Astrocyte of the spinal cord (primary cell): ENCODE data around the gene ACTN1.

Source experiments
- DNase-seq: peaks from one replicate; pipeline ENCODE4 v3.0.0; 2011; ENCODE audit warnings: low read depth, low spot score
- H3K4me3 ChIP-seq: 2 replicates; pipeline ENCODE4 v1.5.1; 2011; ENCODE audit warnings: low read depth, mild to moderate bottlenecking, low read length, moderate library complexity
- CTCF ChIP-seq: IDR thresholded peaks from 2 replicates; pipeline ENCODE4 v1.5.1; 2012; ENCODE audit warnings: low read depth, mild to moderate bottlenecking, low read length, inconsistent platforms
- in situ Hi-C: cut with HindIII; loops from 2 replicates; pipeline ENCODE4 v1.10.0; 2017; ENCODE audit warnings: low sequenced_read_pairs

Gene ACTN1

DNA sequence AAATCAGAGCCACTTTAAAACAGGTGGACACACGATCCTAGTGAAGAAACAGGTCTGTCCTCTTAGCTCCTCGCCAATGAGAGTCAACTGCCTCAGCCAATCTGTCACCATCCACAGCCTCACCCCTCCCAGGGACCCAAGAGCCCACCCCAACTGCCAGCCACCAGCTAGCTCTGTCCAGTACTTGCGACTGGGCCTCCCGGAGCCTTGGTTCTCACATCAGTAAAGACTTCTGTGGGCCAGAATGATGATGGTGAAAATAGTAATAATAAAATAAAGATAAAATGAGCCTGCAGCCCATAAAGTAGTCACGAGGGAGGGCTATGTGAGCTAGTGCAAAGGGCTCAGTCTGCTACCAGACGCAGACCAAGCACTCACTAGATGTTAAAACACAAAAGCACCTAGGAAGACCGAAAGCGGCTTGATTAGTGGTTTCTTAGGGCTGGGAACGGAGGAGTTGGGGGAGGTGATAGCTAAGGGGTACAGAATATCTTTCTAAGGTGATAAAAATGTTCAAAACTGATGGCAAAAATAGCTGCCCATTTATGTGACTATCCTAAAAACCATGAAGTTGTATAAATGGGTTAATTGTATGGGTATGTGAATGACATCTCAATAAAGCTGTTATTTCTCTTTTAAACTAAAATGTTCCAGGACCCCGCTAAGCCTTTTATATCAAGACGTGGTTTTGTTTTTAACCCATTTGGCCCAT, 39.8 kb downstream of the ACTN1 start:
- H3K4me3 ChIP-seq = no peak overlapping the region
- TF ChIP-seq CTCF = no peak
- DNase-seq = no peak
- in situ Hi-C loops = no loop called here

GRCh38 chr14:68938271-68939150, 40.6 kb downstream of the ACTN1 start:
- in situ Hi-C loops = no loop called here
- H3K4me3 ChIP-seq = no peak overlapping the region
- peak; percentile 65 for DNase-seq
- TF ChIP-seq CTCF = no peak

- peak; percentile 52 for DNase-seq
- in situ Hi-C loops = no loop called here
- no peak overlapping the region for H3K4me3 ChIP-seq
- peak; percentile 38 for TF ChIP-seq CTCF
Observed at GRCh38 chr14:68937471-68938270, 41.4 kb downstream of the ACTN1 start.

DNA sequence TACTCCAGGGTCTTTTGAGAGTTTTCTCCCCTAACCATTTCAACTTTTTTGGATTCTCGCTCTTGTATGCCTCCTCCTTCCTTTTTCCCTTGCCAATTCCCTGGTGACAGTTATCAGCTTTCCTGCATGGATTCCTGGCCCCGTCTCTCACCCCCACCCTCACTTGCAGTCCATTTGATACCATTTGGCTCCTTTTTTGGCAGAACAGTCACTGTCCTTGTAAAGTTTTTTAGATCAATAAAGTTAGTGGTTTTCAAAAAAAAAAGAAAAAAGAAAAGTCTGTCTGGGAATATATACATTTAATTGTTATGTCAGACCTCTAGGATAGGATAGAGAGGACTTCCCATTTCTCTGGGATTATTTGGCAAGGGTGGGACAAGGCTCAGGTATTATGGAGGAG, 42.1 kb downstream of the ACTN1 start:
- no peak for TF ChIP-seq CTCF
- in situ Hi-C loops = no loop called here
- H3K4me3 ChIP-seq = no peak overlapping the region
- no peak for DNase-seq

DNA sequence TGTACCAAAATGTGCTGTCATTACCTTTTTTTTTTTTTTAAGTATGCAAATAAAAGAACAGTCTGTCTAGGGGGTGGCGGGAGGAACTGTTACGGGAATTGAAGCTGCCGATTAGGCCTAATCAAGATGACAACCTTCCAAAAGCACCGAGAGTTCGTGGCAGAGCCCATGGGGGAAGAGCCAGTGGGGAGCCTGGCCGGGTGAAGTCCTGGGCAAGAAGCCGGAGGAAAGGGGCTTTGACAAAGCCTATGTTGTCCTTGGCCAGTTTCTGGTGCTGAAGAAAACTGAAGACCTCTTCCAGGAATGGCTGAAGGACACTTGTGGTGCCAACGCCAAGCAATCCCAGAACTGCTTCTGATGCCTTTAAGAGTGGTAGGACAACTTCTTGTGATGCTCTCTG, 42.6 kb downstream of the ACTN1 start:
- H3K4me3 ChIP-seq = no peak overlapping the region
- DNase-seq = no peak
- no peak for TF ChIP-seq CTCF
- in situ Hi-C loops = no loop called here

DNA sequence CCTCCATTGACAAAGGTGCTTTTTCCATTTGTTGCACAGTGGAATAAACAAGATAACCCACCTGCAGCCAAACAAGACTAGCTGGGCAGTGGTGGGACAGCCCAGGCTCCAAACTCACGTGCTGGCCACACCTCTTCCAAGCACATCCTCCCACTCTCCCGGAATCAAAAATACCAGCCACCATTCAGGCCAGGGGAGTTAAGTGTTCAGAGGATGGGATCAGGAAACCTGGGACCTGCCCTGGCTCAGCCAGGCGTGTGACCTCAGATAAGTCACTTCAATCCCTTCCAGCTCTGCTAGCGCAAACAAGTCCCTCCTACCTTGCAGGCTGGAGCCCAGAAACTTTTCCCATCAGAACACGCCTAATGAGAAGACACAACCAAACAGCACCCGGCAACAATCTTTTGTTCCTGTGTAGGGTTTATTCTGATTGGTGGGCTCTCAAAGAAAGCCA, 43.3 kb downstream of the ACTN1 start:
- no peak for TF ChIP-seq CTCF
- in situ Hi-C loops = no loop called here
- H3K4me3 ChIP-seq = no peak overlapping the region
- no peak for DNase-seq
